Thoracic aorta (tissue), 2 donors: Measurements from ENCODE around the gene PAPPA2. TPM values are rescaled to one million over a fixed set of nuclear protein-coding genes. Genes with fewer than 3 reads are reported as not detected.

Experiments
- ATAC-seq: fragments of 150-250 bp; one replicate; pipeline ENCODE4 v1.8.0; 2017; ENCODE audit warnings: low read depth; ENCODE audit not compliant: insufficient number of reproducible peaks, low FRiP score
- DNase-seq: peaks from one replicate; pipeline ENCODE4 v3.0.0-alpha.2; 2020; ENCODE audit warnings: low spot score
- H3K27ac ChIP-seq, 2 donors: fragments of 200-600 bp; sonication (generic); 1 replicate in 1 of 2; 2 replicates in 1 of 2; pipeline ENCODE4 v1.5.1; 2016; ENCODE audit warnings: mild to moderate bottlenecking in 2 of 2, moderate library complexity in 2 of 2
- H3K27me3 ChIP-seq: fragments of 200-600 bp; sonication (generic); replicated peaks from 2 replicates; pipeline ENCODE4 v1.6.0; 2016; ENCODE audit warnings: mild to moderate bottlenecking; ENCODE audit not compliant: insufficient read depth
- H3K36me3 ChIP-seq: fragments of 200-600 bp; sonication (generic); one replicate; pipeline ENCODE4 v1.5.1; 2016
- H3K4me1 ChIP-seq, 2 donors: fragments of 200-600 bp; sonication (generic); 1 replicate in 1 of 2; 2 replicates in 1 of 2; pipeline versions ENCODE4 v1.5.1 to v1.6.0; 2016; ENCODE audit warnings: low read depth in 2 of 2, mild to moderate bottlenecking in 1 of 2; ENCODE audit not compliant: control insufficient read depth in 1 of 2
- H3K4me3 ChIP-seq: fragments of 200-600 bp; sonication (generic); 2 replicates; pipeline ENCODE4 v1.5.1; 2016; ENCODE audit warnings: mild to moderate bottlenecking
- H3K9me3 ChIP-seq: fragments of 200-600 bp; sonication (generic); 2 replicates; pipeline ENCODE4 v1.5.1; 2016
- total RNA-seq, 2 donors: library from RNA; depleted of rRNA; stranded (reverse); fragments of >200 nt; gene quantifications; one replicate each; pipeline versions ENCODE4 v1.1.0 to v1.2.3, GENCODE V29; 2016
- TF ChIP-seq, protein P1 (sequence below): fragments of 200-600 bp; sonication (generic); IDR thresholded peaks from one replicate; pipeline ENCODE4 v1.5.1; 2019; ENCODE audit warnings: antibody characterized with exemption

The PAPPA2 gene
- total RNA-seq, 2 donors from 2014 or later: 1.1 to 2.0 TPM

DNA sequence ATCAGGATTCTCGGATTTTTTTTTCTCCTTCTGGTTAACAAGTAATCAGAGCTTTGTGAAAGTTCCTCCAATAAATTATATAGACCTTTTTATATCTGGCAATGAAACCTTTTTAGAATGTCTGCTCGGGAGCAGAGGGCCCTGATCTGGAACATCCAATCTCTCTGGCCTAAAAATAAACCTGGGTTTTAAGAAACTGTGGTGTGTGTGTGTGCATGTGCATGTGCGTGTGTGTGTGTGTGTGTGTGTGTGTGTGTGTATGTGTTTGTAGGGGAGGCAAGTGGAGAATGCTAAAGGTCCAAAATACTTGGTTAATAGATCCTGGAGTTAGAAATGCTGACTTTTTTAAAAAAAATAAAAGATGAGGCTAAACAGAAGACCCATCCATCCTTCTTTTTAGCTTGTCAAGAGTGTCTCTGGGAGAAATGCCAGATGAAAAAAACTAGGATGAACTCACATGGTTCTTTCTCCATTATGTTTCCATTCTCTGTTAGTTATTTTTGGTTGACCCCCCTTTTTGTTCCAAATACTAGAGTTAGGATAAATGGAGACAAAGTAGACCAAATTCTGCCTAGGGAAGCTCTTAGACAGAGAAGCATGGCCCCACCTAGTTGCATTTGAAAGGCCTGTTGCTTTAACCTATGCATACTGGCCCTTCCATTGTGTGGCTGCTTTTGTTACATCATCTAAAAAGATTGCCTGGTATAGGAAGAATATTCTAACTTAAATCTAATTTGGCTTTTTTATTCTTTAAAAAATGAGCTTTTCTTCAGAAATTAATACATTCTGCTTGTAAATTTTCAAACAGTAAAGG lies 175.9 kb downstream of the PAPPA2 start:
- Histone ChIP-seq H3K27ac (peak overlapping the region; percentile 40 to 53), H3K36me3 (no peaks in the 10 kb centered on the region), H3K27me3 (no peaks in the 10 kb centered on the region), H3K4me1 (peaks cover 4 to 26% of the 10 kb centered on the region in 2 donors), H3K9me3 (no peaks in the 10 kb centered on the region), H3K4me3 (peak overlapping the region; percentile 26)
- DNase-seq: peak; percentile 8
- ATAC-seq: no peak
- TF ChIP-seq, protein P1, sequence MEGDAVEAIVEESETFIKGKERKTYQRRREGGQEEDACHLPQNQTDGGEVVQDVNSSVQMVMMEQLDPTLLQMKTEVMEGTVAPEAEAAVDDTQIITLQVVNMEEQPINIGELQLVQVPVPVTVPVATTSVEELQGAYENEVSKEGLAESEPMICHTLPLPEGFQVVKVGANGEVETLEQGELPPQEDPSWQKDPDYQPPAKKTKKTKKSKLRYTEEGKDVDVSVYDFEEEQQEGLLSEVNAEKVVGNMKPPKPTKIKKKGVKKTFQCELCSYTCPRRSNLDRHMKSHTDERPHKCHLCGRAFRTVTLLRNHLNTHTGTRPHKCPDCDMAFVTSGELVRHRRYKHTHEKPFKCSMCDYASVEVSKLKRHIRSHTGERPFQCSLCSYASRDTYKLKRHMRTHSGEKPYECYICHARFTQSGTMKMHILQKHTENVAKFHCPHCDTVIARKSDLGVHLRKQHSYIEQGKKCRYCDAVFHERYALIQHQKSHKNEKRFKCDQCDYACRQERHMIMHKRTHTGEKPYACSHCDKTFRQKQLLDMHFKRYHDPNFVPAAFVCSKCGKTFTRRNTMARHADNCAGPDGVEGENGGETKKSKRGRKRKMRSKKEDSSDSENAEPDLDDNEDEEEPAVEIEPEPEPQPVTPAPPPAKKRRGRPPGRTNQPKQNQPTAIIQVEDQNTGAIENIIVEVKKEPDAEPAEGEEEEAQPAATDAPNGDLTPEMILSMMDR: no peak

DNA sequence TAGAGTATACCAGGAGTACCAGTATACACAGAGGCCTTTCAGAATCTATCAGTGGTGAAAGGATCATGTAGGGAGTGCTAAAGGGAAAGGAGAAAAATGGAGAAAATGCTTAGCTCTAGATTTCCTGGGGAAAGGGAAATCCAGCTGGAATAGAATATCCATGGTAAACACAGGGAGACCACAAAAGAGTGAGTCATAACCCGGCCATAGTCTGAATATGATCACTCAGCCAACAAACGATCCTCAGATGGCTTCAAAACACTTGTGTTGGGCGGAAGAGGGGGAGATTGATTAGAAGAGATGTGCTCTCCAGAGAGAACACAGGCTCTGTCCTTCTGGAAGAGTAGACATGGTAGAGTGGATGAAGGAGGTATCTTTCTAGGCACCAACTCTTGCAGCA lies 180.6 kb downstream of the PAPPA2 start:
- no peak for ATAC-seq
- no peak overlapping the region for H3K4me3 ChIP-seq
- H3K27ac ChIP-seq: no peak overlapping the region
- H3K36me3 ChIP-seq: no peaks in the 10 kb centered on the region
- DNase-seq: no peak
- H3K27me3 ChIP-seq: no peaks in the 10 kb centered on the region
- H3K9me3 ChIP-seq: no peaks in the 10 kb centered on the region
- TF ChIP-seq, protein P1: no peak
- H3K4me1 ChIP-seq: peaks cover 4 to 13% of the 10 kb centered on the region in 2 donors

- H3K4me1 ChIP-seq: no peaks in the 10 kb centered on the region
- ATAC-seq (no peak), DNase-seq (no peak)
- TF ChIP-seq, protein P1: no peak
- no peak overlapping the region for H3K27ac ChIP-seq
- H3K27me3 ChIP-seq: no peaks in the 10 kb centered on the region
- no peak overlapping the region for H3K4me3 ChIP-seq
- peaks cover 15% of the 10 kb centered on the region for H3K9me3 ChIP-seq
- no peaks in the 10 kb centered on the region for H3K36me3 ChIP-seq
These were observed 185.6 kb downstream of the PAPPA2 start for GRCh38 chr1:176648556-176648955.

DNA sequence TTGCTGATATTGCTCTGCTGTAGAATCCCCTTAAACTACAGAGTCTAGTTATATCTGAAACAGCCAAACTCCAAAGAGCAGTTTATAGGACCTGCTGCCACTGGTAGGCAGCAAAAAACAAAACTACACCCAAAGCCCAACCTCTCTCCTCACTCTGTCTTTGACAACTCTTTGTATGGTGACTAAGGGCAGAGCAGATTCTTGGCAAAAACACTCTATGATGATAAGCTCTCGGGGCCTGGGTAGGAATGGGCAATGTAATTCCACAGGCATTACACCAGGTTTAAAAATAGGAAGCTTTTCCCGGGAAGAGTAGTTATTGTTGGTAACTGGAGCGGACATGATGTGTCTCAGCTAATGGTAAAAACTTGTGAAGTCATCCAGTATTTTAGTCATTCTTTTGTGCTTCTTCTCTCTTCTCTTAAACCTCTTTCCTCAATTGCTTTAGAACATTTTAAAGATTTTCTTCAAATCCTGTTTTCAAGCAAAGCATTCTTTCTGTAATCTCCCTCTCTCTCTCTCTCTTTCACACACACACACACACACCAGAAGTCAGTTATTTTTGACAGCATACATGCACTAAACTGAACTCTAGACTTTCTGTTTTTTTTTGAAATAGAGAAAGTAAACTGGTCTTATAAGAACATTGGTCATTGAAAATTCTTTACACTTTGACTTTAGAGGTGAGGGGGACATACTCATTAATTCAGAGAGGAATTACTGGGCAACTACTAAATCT lies 193.5 kb downstream of the PAPPA2 start:
- H3K9me3 ChIP-seq: peaks cover 9% of the 10 kb centered on the region
- DNase-seq: peak; percentile 37
- H3K27me3 ChIP-seq: no peaks in the 10 kb centered on the region
- ATAC-seq: peak; percentile 100
- H3K36me3 ChIP-seq: no peaks in the 10 kb centered on the region
- TF ChIP-seq, protein P1: no peak
- H3K4me1 ChIP-seq: peaks cover 11 to 21% of the 10 kb centered on the region in 2 donors
- peak overlapping the region; percentile 96 for H3K27ac ChIP-seq
- peak overlapping the region; percentile 18 for H3K4me3 ChIP-seq

- no peaks in the 10 kb centered on the region for H3K9me3 ChIP-seq
- ATAC-seq: no peak
- H3K4me3 ChIP-seq: no peak overlapping the region
- H3K36me3 ChIP-seq: no peaks in the 10 kb centered on the region
- TF ChIP-seq, protein P1: no peak
- H3K27ac ChIP-seq: no peak overlapping the region
- DNase-seq: no peak
- peaks cover 0 to 3% of the 10 kb centered on the region in 2 donors for H3K4me1 ChIP-seq
- H3K27me3 ChIP-seq: no peaks in the 10 kb centered on the region
These were observed 206.8 kb downstream of the PAPPA2 start for GRCh38 chr1:176669782-176670181.
